HepG2 (cell line): ENCODE data around the gene POFUT2. TPM values are rescaled to one million over a fixed set of nuclear protein-coding genes. Genes with fewer than 3 reads are reported as not detected.

Source experiments
- ATAC-seq: fragments of 200-7000 bp; cut with Tn5 transposase; 3 replicates; pipeline ENCODE4 v1.9.1; 2020; ENCODE audit warnings: mild to moderate bottlenecking, moderate library complexity
- BruUV-seq: library from RNA; stranded (reverse); fragments of 400-500 nt; replicated peaks from 2 replicates; lab custom pipeline; 2021; lab: Mats Ljungman, UMichigan
- CTCF ChIA-PET: fragments of 300-600 bp; formaldehyde crosslinking; extraction: SDS; loops from one replicate; lab custom pipeline; 2021; ENCODE audit warnings: low total read pairs, inconsistent platforms, low intra/inter-chr PET ratio; lab: Yijun Ruan, JAX
- POLR2A ChIA-PET: fragments of 350-600 bp; sonication (Branson Sonifier 250); formaldehyde crosslinking; loops from one replicate; lab custom pipeline; 2020; ENCODE audit warnings: antibody characterized with exemption, inconsistent platforms; lab: Yijun Ruan, JAX
- DNase-seq: peaks from one replicate; pipeline ENCODE4 v3.0.0-alpha.2; 2015; ENCODE audit warnings: low spot score
- FAIRE-seq: peaks from 3 replicates; lab custom pipeline; 2011; peaks lifted over from hg19 to GRCh38; lab: Jason Lieb, UNC
- H2AFZ ChIP-seq: one replicate; pipeline ENCODE4 v1.6.1; 2011; ENCODE audit warnings: low read length, inconsistent platforms
- H3K27ac ChIP-seq: fragments of 300-600 bp; 3 replicates; pipeline ENCODE4 v1.8.0; 2011; ENCODE audit warnings: mixed run types, mild to moderate bottlenecking, mixed read lengths, low read length, inconsistent platforms; ENCODE audit not compliant: insufficient read depth; ENCODE audit errors: extremely low read length
- H3K27me3 ChIP-seq, 2 experiments: fragments of 200-600 bp in 1 of 2; 2 replicates in 1 of 2; 3 replicates in 1 of 2; pipeline versions ENCODE4 v1.6.0 to v1.8.0; 2011; ENCODE audit warnings: low read length in 2 of 2, mild to moderate bottlenecking in 2 of 2, moderate library complexity in 2 of 2, inconsistent platforms in 1 of 2; ENCODE audit not compliant: insufficient read depth in 2 of 2, control insufficient read depth in 1 of 2
- H3K36me3 ChIP-seq, 2 experiments: fragments of 200-600 bp in 1 of 2; replicated peaks in 1 of 2; 2 replicates in 1 of 2; 3 replicates in 1 of 2; pipeline versions ENCODE4 v1.5.1 to v1.8.0; 2011; ENCODE audit warnings: low read length in 2 of 2, inconsistent platforms in 1 of 2; ENCODE audit not compliant: insufficient read depth in 2 of 2, control insufficient read depth in 1 of 2
- H3K4me1 ChIP-seq: 2 replicates; pipeline ENCODE4 v1.5.1; 2012; ENCODE audit warnings: low read length, inconsistent platforms; ENCODE audit not compliant: insufficient read depth
- H3K4me2 ChIP-seq: 2 replicates; pipeline ENCODE4 v1.6.0; 2011; ENCODE audit warnings: low read depth, low read length, inconsistent platforms
- H3K4me3 ChIP-seq, 3 experiments: fragments of 200-600 bp in 1 of 3; sonication (generic), shearing (Covaris generic) in 1 of 3; replicated peaks in 1 of 3; 2 replicates each; pipeline ENCODE4 v1.5.1; 2011 to 2016; ENCODE audit warnings: low read length in 3 of 3, inconsistent platforms in 2 of 3, low read depth in 2 of 3, mild to moderate bottlenecking in 2 of 3, control low read depth in 1 of 3, mixed read lengths in 1 of 3; ENCODE audit not compliant: insufficient read depth in 1 of 3
- H3K79me2 ChIP-seq: one replicate; pipeline ENCODE4 v1.6.1; 2011; ENCODE audit warnings: low read length, inconsistent platforms; ENCODE audit not compliant: insufficient read depth
- H3K9ac ChIP-seq: 2 replicates; pipeline ENCODE4 v1.6.0; 2011; ENCODE audit warnings: mild to moderate bottlenecking, low read depth, low read length, inconsistent platforms; ENCODE audit not compliant: insufficient read depth
- H3K9me3 ChIP-seq: 2 replicates; pipeline ENCODE4 v1.5.1; 2012; ENCODE audit warnings: mild to moderate bottlenecking, low read length
- H4K20me1 ChIP-seq: 2 replicates; pipeline ENCODE4 v1.6.0; 2011; ENCODE audit warnings: inconsistent platforms, mild to moderate bottlenecking, low read length, moderate library complexity; ENCODE audit not compliant: insufficient read depth
- CBX2 ChIP-seq, 2 experiments: fragments of 200-600 bp in 1 of 2; sonication (generic); formaldehyde crosslinking in 1 of 2; IDR thresholded peaks; 2 replicates each; pipeline versions ENCODE4 v1.7.0 to v1.8.1; 2018 to 2022; ENCODE audit warnings: low read depth in 2 of 2, low read length in 1 of 2, mild to moderate bottlenecking in 1 of 2, missing genetic modification reagents in 1 of 2
- FOXM1 ChIP-seq: sonication (generic); formaldehyde crosslinking; IDR thresholded peaks from 2 replicates; pipeline ENCODE4 v1.5.0; 2020; ENCODE audit warnings: missing genetic modification reagents
- JUND ChIP-seq: sonication (generic); formaldehyde crosslinking; IDR thresholded peaks from 2 replicates; pipeline ENCODE4 v1.8.0; 2022; ENCODE audit warnings: mild to moderate bottlenecking, missing genetic modification reagents
- MIER3 ChIP-seq: IDR thresholded peaks from 2 replicates; pipeline ENCODE4 v1.6.1; 2016; ENCODE audit warnings: missing compliant biosample characterization, borderline replicate concordance
- NFYC ChIP-seq: IDR thresholded peaks from 2 replicates; pipeline ENCODE4 v1.6.1; 2016; ENCODE audit warnings: missing genetic modification reagents, missing compliant biosample characterization
- PITX1 ChIP-seq: sonication (generic); formaldehyde crosslinking; IDR thresholded peaks from 2 replicates; pipeline ENCODE4 v1.5.1; 2020; ENCODE audit warnings: mild to moderate bottlenecking, missing genetic modification reagents
- WIZ ChIP-seq: sonication (generic); formaldehyde crosslinking; IDR thresholded peaks from 2 replicates; pipeline ENCODE4 v1.5.1; 2020; ENCODE audit warnings: mild to moderate bottlenecking, missing genetic modification reagents
- ZNF124 ChIP-seq: sonication (generic); formaldehyde crosslinking; IDR thresholded peaks from 2 replicates; pipeline ENCODE4 v1.4.0; 2020; ENCODE audit warnings: missing genetic modification reagents
- ZNF746 ChIP-seq: sonication (generic); formaldehyde crosslinking; IDR thresholded peaks from 2 replicates; pipeline ENCODE4 v1.8.0; 2022; ENCODE audit warnings: mild to moderate bottlenecking, missing genetic modification reagents
- ZSCAN12 ChIP-seq: sonication (generic); formaldehyde crosslinking; IDR thresholded peaks from 2 replicates; pipeline ENCODE4 v1.9.0; 2021; ENCODE audit warnings: mild to moderate bottlenecking, missing genetic modification reagents
- WGBS: methylation state at CpG from one replicate; pipeline ENCODE4 v1.1.6; 2017; ENCODE audit warnings: low lambda C conversion rate; 5-methylcytosine and 5-hydroxymethylcytosine counted together
- in situ Hi-C: cut with HindIII; loops from 2 replicates; pipeline ENCODE4 v1.10.0; 2017; ENCODE audit warnings: low pct_unique_long_range_greater_than_20kb; ENCODE audit not compliant: extremely low pct_ligation_motif_present
- intact Hi-C: fragments of 100-400 bp; cut with micrococcal nuclease; formaldehyde crosslinking; loops from one replicate; pipeline ENCODE4 v1.10.0; 2022; ENCODE audit not compliant: unreplicated experiment
- polyA plus RNA-seq, 8 experiments: library from polyadenylated mRNA; depleted of rRNA in 3 of 8; stranded (reverse) in 7 of 8; unstranded in 1 of 8; fragments of >200 nt; fragmentation: Illumina TruSeq in 4 of 8; extraction: Trizol in 4 of 8; gene quantifications; 2 replicates each; pipeline versions ENCODE4 v1.2.1 to v1.2.3, GENCODE V29; 2011 to 2016; ENCODE audit warnings: low read depth in 4 of 8, missing spikeins in 1 of 8, mixed read lengths in 1 of 8; ENCODE audit not compliant: insufficient read depth in 1 of 8
- total RNA-seq, 5 experiments: library from RNA; depleted of rRNA; stranded (reverse); fragments of >200 nt; fragmentation: Illumina TruSeq; extraction: Trizol; gene quantifications; 2 replicates each; pipeline ENCODE4 v1.2.3, GENCODE V29; 2016; ENCODE audit warnings: low read depth in 1 of 5

POFUT2 gene
- total and polyA plus RNA-seq, 2 of the 13 experiments (the other 11 are each of a cell fraction or from before 2014, with no cell fraction given) = 22.8 to 24.0 TPM

- Histone ChIP-seq H3K36me3 (peaks cover 34 to 78% of the 10 kb centered on the region in 2 experiments; a peak in 4 of 5 replicates), H3K9me3 (no peaks in the 10 kb centered on the region), H3K79me2 (peaks cover 11% of the 10 kb centered on the region), H3K9ac (no peak overlapping the region), H3K4me1 (peaks cover 4% of the 10 kb centered on the region), H3K27ac (no peak overlapping the region)
- CTCF ChIA-PET = no interaction called here
- no peak; the same call in 2 of the 3 replicates for ATAC-seq
- intact Hi-C loops = no loop called here
- 96% methylated on average over 19 of the region's 32 CpGs for WGBS
- in situ Hi-C loops = no loop called here
- TF ChIP-seq NFYC (CRISPR knock-in tag) (no peak), CBX2 (IDR thresholded peaks at IDR 0.05; ENCODE audit: low read depth, low read length) (no peak), CBX2 (CRISPR knock-in tag; IDR thresholded peaks at IDR 0.05; ENCODE audit: low read depth) (no peak), ZNF746 (no peak), ZSCAN12 (CRISPR knock-in tag) (no peak), PITX1 (CRISPR knock-in tag) (no peak), MIER3 (no peak), JUND (no peak), ZNF124 (CRISPR knock-in tag) (no peak), FOXM1 (CRISPR knock-in tag) (no peak), WIZ (no peak)
- TF ChIP-seq, all 625 proteins: peak for 0
- FAIRE-seq (no peak), DNase-seq (no peak)
- POLR2A ChIA-PET = no interaction called here
- Histone ChIP-seq H2AFZ (no peak overlapping the region), H3K4me3 (no peak overlapping the region), H3K27me3 (no peaks in the 10 kb centered on the region), H4K20me1 (no peaks in the 10 kb centered on the region), H3K4me2 (no peak overlapping the region)
- no TSS peak for BruUV-seq
Observed at GRCh38 chr21:45281411-45282282, 6.0 kb downstream of the POFUT2 start.
